ENCODE results near the gene PHYHD1.

GRCh38 chr9:128929560-128929959 lies 8.8 kb downstream of the PHYHD1 start:
- TF ChIP-seq MAX (IDR thresholded peaks at IDR 0.05) = no peak
- TF ChIP-seq CEBPB (IDR thresholded peaks at IDR 0.05) = no peak
- no peak for TF ChIP-seq JUN (IDR thresholded peaks at IDR 0.05)
- TF ChIP-seq, protein P1, sequence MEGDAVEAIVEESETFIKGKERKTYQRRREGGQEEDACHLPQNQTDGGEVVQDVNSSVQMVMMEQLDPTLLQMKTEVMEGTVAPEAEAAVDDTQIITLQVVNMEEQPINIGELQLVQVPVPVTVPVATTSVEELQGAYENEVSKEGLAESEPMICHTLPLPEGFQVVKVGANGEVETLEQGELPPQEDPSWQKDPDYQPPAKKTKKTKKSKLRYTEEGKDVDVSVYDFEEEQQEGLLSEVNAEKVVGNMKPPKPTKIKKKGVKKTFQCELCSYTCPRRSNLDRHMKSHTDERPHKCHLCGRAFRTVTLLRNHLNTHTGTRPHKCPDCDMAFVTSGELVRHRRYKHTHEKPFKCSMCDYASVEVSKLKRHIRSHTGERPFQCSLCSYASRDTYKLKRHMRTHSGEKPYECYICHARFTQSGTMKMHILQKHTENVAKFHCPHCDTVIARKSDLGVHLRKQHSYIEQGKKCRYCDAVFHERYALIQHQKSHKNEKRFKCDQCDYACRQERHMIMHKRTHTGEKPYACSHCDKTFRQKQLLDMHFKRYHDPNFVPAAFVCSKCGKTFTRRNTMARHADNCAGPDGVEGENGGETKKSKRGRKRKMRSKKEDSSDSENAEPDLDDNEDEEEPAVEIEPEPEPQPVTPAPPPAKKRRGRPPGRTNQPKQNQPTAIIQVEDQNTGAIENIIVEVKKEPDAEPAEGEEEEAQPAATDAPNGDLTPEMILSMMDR (IDR thresholded peaks at IDR 0.05) = no peak
- TF ChIP-seq KDM1A (IDR thresholded peaks at IDR 0.05; ENCODE audit: low read depth) = no peak
- no peak for TF ChIP-seq RAD21 (conservative IDR thresholded peaks at IDR 0.05 in 1 of 2, IDR thresholded peaks at IDR 0.05 in 1 of 2)
- no peak for TF ChIP-seq NR3C1 (IDR thresholded peaks at IDR 0.05)
- no peak for TF ChIP-seq HMGXB4 (CRISPR knock-in tag; IDR thresholded peaks at IDR 0.05; ENCODE audit: borderline replicate concordance)
- TF ChIP-seq MYC (IDR thresholded peaks at IDR 0.05; ENCODE audit: borderline replicate concordance, low read length) = no peak
- TF ChIP-seq, protein P2, sequence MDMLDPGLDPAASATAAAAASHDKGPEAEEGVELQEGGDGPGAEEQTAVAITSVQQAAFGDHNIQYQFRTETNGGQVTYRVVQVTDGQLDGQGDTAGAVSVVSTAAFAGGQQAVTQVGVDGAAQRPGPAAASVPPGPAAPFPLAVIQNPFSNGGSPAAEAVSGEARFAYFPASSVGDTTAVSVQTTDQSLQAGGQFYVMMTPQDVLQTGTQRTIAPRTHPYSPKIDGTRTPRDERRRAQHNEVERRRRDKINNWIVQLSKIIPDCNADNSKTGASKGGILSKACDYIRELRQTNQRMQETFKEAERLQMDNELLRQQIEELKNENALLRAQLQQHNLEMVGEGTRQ (IDR thresholded peaks at IDR 0.05) = no peak
- no peak for TF ChIP-seq PHF8 (IDR thresholded peaks at IDR 0.05; ENCODE audit: borderline replicate concordance, low read depth)
- TF ChIP-seq REST (IDR thresholded peaks at IDR 0.05) = no peak
- no peak for TF ChIP-seq ZNF302 (CRISPR knock-in tag; IDR thresholded peaks at IDR 0.05)
- no peak for TF ChIP-seq PBX3 (IDR thresholded peaks at IDR 0.05)

All from A549 (cell line).